SK-N-SH treated with all-trans-retinoic acid at 6 μM for 48 hours (cell line): Measurements from ENCODE around the gene INHBB.

ENCODE experiments used
- ARNTL ChIP-seq: fragments of 450-650 bp; formaldehyde crosslinking; IDR thresholded peaks from 2 replicates; pipeline ENCODE4 v1.5.0; 2020; ENCODE audit warnings: low read depth, mild to moderate bottlenecking, moderate library complexity, borderline replicate concordance
- PPARA ChIP-seq: fragments of 250-450 bp; sonication (Bioruptor Pico); IDR thresholded peaks from 2 replicates; pipeline ENCODE4 v1.5.0; 2020; ENCODE audit warnings: mild to moderate bottlenecking, borderline replicate concordance
- TCF4 ChIP-seq: fragments of 250-450 bp; sonication (Bioruptor Pico); IDR thresholded peaks from 2 replicates; pipeline ENCODE4 v1.8.0; 2021; ENCODE audit warnings: mild to moderate bottlenecking, moderate library complexity, borderline replicate concordance
- ZC3H10 ChIP-seq: fragments of 250-450 bp; sonication (Bioruptor Pico); IDR thresholded peaks from 2 replicates; pipeline ENCODE4 v1.5.1; 2021; ENCODE audit warnings: mild to moderate bottlenecking, moderate library complexity
- ZFP30 ChIP-seq: fragments of 450-650 bp; formaldehyde crosslinking; IDR thresholded peaks from 2 replicates; pipeline ENCODE4 v1.5.0; 2022; ENCODE audit warnings: mild to moderate bottlenecking, moderate library complexity

- TF ChIP-seq PPARA (CRISPR knock-in tag) (no peak), TCF4 (CRISPR knock-in tag) (no peak), ZFP30 (CRISPR knock-in tag) (no peak), ZC3H10 (CRISPR knock-in tag) (no peak), ARNTL (no peak)
Observed at GRCh38 chr2:120393456-120393855, 47.5 kb downstream of the INHBB start.
